ENCODE results near the gene MAGI2. TPM values are rescaled to one million over a fixed set of nuclear protein-coding genes. Genes with fewer than 3 reads are reported as not detected.

MAGI2 gene
- total RNA-seq, 4 donors from 2014 or later, result 0.23 to 5.5 (median 0.45) TPM

DNA sequence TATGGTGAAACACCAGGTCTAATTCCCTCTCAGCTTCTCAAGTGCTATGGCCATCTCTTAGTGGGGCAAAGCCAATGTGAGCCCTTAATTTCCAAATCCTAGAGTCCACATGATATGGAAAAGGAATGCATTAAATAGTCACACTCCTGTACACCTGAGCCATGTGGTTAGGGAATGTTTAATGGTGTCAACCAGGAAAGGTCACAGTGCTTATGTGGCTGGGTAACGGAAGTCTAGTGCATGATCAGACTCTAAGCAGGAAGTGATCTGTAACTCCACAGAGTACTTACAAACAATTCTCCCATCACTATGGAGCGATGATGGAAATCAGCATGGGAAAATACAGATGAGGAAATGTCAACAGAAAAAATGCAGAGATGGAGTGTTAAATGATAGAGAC is 148.8 kb downstream of the MAGI2 start:
- DNase-seq, result no peak
- no peak for TF ChIP-seq POLR2A (IDR thresholded peaks at IDR 0.05)
- TF ChIP-seq, protein P1, sequence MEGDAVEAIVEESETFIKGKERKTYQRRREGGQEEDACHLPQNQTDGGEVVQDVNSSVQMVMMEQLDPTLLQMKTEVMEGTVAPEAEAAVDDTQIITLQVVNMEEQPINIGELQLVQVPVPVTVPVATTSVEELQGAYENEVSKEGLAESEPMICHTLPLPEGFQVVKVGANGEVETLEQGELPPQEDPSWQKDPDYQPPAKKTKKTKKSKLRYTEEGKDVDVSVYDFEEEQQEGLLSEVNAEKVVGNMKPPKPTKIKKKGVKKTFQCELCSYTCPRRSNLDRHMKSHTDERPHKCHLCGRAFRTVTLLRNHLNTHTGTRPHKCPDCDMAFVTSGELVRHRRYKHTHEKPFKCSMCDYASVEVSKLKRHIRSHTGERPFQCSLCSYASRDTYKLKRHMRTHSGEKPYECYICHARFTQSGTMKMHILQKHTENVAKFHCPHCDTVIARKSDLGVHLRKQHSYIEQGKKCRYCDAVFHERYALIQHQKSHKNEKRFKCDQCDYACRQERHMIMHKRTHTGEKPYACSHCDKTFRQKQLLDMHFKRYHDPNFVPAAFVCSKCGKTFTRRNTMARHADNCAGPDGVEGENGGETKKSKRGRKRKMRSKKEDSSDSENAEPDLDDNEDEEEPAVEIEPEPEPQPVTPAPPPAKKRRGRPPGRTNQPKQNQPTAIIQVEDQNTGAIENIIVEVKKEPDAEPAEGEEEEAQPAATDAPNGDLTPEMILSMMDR (IDR thresholded peaks at IDR 0.05), result no peak
- no peaks in the 10 kb centered on the region for H3K9me3 ChIP-seq
- H3K27me3 ChIP-seq, result no peaks in the 10 kb centered on the region
- no peaks in the 10 kb centered on the region for H3K4me1 ChIP-seq
- H3K27ac ChIP-seq, result no peak overlapping the region
- no peak overlapping the region for H3K4me3 ChIP-seq
- intact Hi-C loops (cut with DNase I), result no loop called here
- no peaks in the 10 kb centered on the region for H3K36me3 ChIP-seq
- WGBS, 2 donors, result 90 to 91% methylated on average over 2 of the region's 2 CpGs

DNA sequence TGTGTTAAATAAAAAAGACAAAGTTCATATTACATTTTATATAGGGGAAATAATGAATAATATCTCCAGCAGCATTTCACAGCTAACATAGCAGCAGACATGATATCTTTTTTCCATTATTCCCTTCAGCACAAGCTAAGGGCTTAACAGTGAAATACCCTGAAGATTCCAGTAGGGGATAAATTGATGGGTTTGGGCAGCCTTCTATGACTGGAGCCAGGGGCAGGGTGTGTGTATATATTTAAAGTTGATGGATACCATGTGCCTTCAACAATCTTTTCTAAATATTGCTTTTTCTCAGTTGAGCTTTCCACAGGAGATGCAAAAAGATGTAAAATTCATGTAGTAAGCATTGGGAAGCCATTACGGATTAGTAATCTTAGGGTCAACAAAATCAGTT is 151.2 kb downstream of the MAGI2 start:
- Histone ChIP-seq H3K9me3 (no peaks in the 10 kb centered on the region), H3K27ac (no peak overlapping the region), H3K27me3 (no peaks in the 10 kb centered on the region), H3K4me1 (no peaks in the 10 kb centered on the region), H3K4me3 (no peak overlapping the region), H3K36me3 (no peaks in the 10 kb centered on the region)
- no peak for TF ChIP-seq POLR2A (IDR thresholded peaks at IDR 0.05)
- TF ChIP-seq, protein P1 (IDR thresholded peaks at IDR 0.05), result no peak
- intact Hi-C loops (cut with DNase I), result no loop called here
- WGBS, 2 donors, result 88 to 93% methylated on average over 1 of the region's 1 CpG
- no peak for DNase-seq

DNA sequence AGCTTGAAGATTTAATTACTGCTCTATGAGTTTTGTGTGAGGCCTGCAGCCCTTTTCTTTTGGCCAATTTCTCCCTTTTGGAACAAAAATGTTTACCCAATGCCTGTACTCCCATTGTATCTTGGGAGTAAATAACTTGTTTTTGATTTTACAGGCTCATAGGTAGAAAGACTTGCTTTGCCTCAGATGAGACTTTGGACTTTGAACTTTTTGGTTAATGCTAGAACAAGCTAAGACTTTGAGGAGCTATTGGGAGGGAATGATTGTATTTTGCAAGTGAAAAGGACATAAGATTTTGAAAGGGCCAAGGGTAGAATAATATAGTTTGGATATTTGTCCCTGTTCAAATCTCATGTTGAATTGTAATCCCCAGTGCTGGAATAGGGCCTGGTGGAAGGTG is 152.0 kb downstream of the MAGI2 start:
- no peak for DNase-seq
- TF ChIP-seq, protein P1 (IDR thresholded peaks at IDR 0.05), result no peak
- no peak for TF ChIP-seq POLR2A (IDR thresholded peaks at IDR 0.05)
- no peaks in the 10 kb centered on the region for H3K27me3 ChIP-seq
- H3K9me3 ChIP-seq, result no peaks in the 10 kb centered on the region
- intact Hi-C loops (cut with DNase I), result no loop called here
- H3K4me3 ChIP-seq, result no peak overlapping the region
- no peaks in the 10 kb centered on the region for H3K36me3 ChIP-seq
- no peak overlapping the region for H3K27ac ChIP-seq
- H3K4me1 ChIP-seq, result no peaks in the 10 kb centered on the region

DNA sequence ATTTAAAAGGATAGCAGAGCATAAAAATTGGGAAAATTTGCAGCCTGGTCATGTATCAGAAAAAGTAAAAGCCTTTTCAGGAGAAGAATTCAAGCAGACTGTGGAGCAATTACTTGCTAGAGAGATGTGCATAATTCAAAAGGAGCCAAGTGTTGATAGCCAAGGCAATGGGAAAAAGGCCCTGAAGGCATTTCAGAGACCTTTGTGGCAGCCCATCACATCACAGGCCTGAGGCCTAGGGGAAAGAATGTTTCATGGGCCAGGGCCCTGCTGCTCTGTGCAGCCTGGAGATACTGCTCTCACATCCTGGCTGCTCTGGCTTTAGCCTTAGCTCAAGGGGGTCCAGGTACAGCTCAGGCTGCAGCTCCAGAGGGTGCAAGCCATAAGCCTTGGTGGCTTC is 152.9 kb downstream of the MAGI2 start:
- no peaks in the 10 kb centered on the region for H3K4me1 ChIP-seq
- no peaks in the 10 kb centered on the region for H3K27me3 ChIP-seq
- DNase-seq, result no peak
- H3K36me3 ChIP-seq, result no peaks in the 10 kb centered on the region
- TF ChIP-seq, protein P1 (IDR thresholded peaks at IDR 0.05), result no peak
- TF ChIP-seq POLR2A (IDR thresholded peaks at IDR 0.05), result no peak
- no peak overlapping the region for H3K27ac ChIP-seq
- intact Hi-C loops (cut with DNase I), result no loop called here
- no peaks in the 10 kb centered on the region for H3K9me3 ChIP-seq
- H3K4me3 ChIP-seq, result no peak overlapping the region

DNA sequence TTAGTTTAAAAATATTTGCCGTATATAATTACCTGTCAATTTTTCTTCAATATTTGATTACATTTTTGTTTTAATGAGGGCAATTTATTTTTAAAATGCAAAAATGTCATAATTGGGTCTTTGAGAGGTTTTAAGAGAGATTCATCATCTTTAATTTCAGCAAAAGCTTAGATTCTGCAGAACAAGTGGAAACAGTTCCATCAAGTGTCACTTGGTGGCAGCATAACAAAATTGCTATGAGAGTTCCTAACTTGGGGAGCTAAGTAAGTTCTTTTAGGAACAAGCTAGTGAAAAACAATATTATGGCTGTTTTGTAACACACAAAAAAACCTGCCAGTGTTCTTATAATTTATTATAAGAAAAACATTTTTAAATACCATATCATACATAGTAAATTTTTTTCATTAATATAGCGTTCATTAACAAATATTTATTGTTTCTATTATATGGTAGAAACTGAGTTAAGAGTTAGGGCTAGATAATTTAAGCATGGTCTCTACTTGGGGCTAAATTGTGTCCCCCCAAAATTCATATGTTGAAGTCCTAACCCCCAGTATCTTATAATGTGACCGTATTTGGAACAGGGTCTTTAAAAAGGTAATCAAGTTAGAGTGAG is 155.2 kb downstream of the MAGI2 start:
- intact Hi-C loops (cut with DNase I), result no loop called here
- Histone ChIP-seq H3K4me1 (peaks cover 0 to 4% (median 0%) of the 10 kb centered on the region in 3 donors), H3K9me3 (no peaks in the 10 kb centered on the region), H3K36me3 (no peaks in the 10 kb centered on the region), H3K27me3 (no peaks in the 10 kb centered on the region), H3K27ac (no peak overlapping the region), H3K4me3 (no peak overlapping the region)
- TF ChIP-seq, protein P1 (IDR thresholded peaks at IDR 0.05), result peak; percentile 24 to 67 (median 56)
- TF ChIP-seq POLR2A (IDR thresholded peaks at IDR 0.05), result no peak
- DNase-seq, result no peak
- WGBS, 2 donors, result 81 to 87% methylated on average over 3 of the region's 3 CpGs

Measured in esophagus squamous epithelium (tissue), 5 donors.